Gastrocnemius medialis (tissue), 4 donors: ENCODE data around the gene CERS1. TPM values are rescaled to one million over a fixed set of nuclear protein-coding genes. Genes with fewer than 3 reads are reported as not detected.

Source experiments
- ATAC-seq, 2 donors: fragments of 150-250 bp; one replicate each; pipeline ENCODE4 v1.9.1; 2016
- DNase-seq, 2 donors: peaks; one replicate each; pipeline ENCODE4 v3.0.0-alpha.2; 2019
- H3K27ac ChIP-seq, 4 donors: fragments of 200-600 bp; sonication (generic); 1 replicate in 1 of 4; 2 replicates in 3 of 4; pipeline ENCODE4 v1.5.1; 2016 to 2018; ENCODE audit warnings: mild to moderate bottlenecking in 2 of 4, moderate library complexity in 1 of 4
- H3K27me3 ChIP-seq, 3 donors: fragments of 200-600 bp; sonication (generic) in 2 of 3; 1 replicate in 1 of 3; 2 replicates in 2 of 3; pipeline versions ENCODE4 v1.5.1 to v1.6.0; 2016 to 2019; ENCODE audit warnings: mild to moderate bottlenecking in 1 of 3, moderate library complexity in 1 of 3
- H3K36me3 ChIP-seq, 2 donors: fragments of 200-600 bp; sonication (generic) in 1 of 2; one replicate each; pipeline ENCODE4 v1.5.1; 2017 to 2018
- H3K4me1 ChIP-seq, 2 donors: fragments of 200-600 bp; sonication (generic) in 1 of 2; one replicate each; pipeline ENCODE4 v1.5.1; 2016 to 2017; ENCODE audit warnings: mild to moderate bottlenecking in 2 of 2
- H3K4me3 ChIP-seq, 4 donors: fragments of 200-600 bp; sonication (generic) in 3 of 4; 1 replicate in 1 of 4; 2 replicates in 3 of 4; pipeline ENCODE4 v1.5.1; 2016 to 2019; ENCODE audit warnings: mild to moderate bottlenecking in 2 of 4
- H3K9me3 ChIP-seq, 3 donors: fragments of 200-600 bp; sonication (generic) in 2 of 3; 1 replicate in 1 of 3; 2 replicates in 2 of 3; pipeline ENCODE4 v1.5.1; 2016 to 2019
- POLR2A ChIP-seq, 2 donors: fragments of 450-650 bp; IDR thresholded peaks; one replicate each; pipeline ENCODE4 v1.6.1; 2017; ENCODE audit warnings: antibody characterized with exemption in 2 of 2, mild to moderate bottlenecking in 2 of 2, moderate library complexity in 2 of 2
- in situ Hi-C, 4 donors: fragments of 200-750 bp; cut with MboI; loops; one replicate each; pipeline versions ENCODE4 v1.15.0 to v1.8.0; 2017; ENCODE audit warnings: low sequenced_read_pairs in 4 of 4
- intact Hi-C: fragments of 100-400 bp; cut with DNase I; formaldehyde crosslinking; loops from one replicate; pipeline ENCODE4 v1.15.1; 2023; ENCODE audit warnings: low total_unique reads
- total RNA-seq, 4 donors: library from RNA; depleted of rRNA; stranded (reverse); fragments of >200 nt; gene quantifications; one replicate each; pipeline versions ENCODE4 v1.1.0 to v1.2.3, GENCODE V29; 2016
- TF ChIP-seq, protein P1 (sequence below), 5 experiments: fragments of 450-650 bp in 3 of 5; fragments of 200-600 bp in 2 of 5; sonication (generic) in 2 of 5; IDR thresholded peaks in 4 of 5; conservative IDR thresholded peaks in 1 of 5; 1 replicate in 4 of 5; 2 replicates in 1 of 5; pipeline ENCODE4 v1.5.1; 2016 to 2019; ENCODE audit warnings: antibody characterized with exemption in 5 of 5, mild to moderate bottlenecking in 3 of 5, moderate library complexity in 3 of 5

CERS1 gene
- total RNA-seq, 4 donors from 2014 or later: 1.1 to 6.9 (median 3.3) TPM

- Histone ChIP-seq H3K9me3 (no peaks in the 10 kb centered on the region), H3K27me3 (no peaks in the 10 kb centered on the region), H3K4me3 (no peak overlapping the region), H3K27ac (no peak overlapping the region), H3K4me1 (no peaks in the 10 kb centered on the region), H3K36me3 (peaks cover 0 to 46% of the 10 kb centered on the region in 2 donors)
- TF ChIP-seq POLR2A (IDR thresholded peaks at IDR 0.05): no peak
- TF ChIP-seq, protein P1, sequence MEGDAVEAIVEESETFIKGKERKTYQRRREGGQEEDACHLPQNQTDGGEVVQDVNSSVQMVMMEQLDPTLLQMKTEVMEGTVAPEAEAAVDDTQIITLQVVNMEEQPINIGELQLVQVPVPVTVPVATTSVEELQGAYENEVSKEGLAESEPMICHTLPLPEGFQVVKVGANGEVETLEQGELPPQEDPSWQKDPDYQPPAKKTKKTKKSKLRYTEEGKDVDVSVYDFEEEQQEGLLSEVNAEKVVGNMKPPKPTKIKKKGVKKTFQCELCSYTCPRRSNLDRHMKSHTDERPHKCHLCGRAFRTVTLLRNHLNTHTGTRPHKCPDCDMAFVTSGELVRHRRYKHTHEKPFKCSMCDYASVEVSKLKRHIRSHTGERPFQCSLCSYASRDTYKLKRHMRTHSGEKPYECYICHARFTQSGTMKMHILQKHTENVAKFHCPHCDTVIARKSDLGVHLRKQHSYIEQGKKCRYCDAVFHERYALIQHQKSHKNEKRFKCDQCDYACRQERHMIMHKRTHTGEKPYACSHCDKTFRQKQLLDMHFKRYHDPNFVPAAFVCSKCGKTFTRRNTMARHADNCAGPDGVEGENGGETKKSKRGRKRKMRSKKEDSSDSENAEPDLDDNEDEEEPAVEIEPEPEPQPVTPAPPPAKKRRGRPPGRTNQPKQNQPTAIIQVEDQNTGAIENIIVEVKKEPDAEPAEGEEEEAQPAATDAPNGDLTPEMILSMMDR (IDR thresholded peaks at IDR 0.05 in 4 of 5, conservative IDR thresholded peaks at IDR 0.05 in 1 of 5): no peak
- DNase-seq: no peak
- in situ Hi-C loops: no loop called here
- intact Hi-C loops: no loop called here
- ATAC-seq: no peak
These were observed 37.3 kb upstream of the CERS1 start for GRCh38 chr19:18933297-18933696.

- H3K27ac ChIP-seq: peak overlapping the region in 2 of 4 donors; percentile 31 to 56
- TF ChIP-seq, protein P1 (IDR thresholded peaks at IDR 0.05 in 4 of 5, conservative IDR thresholded peaks at IDR 0.05 in 1 of 5): no peak
- TF ChIP-seq POLR2A (IDR thresholded peaks at IDR 0.05): no peak
- no peaks in the 10 kb centered on the region for H3K27me3 ChIP-seq
- peaks cover 0 to 48% of the 10 kb centered on the region in 2 donors for H3K36me3 ChIP-seq
- in situ Hi-C loops: no loop called here
- DNase-seq (peak; percentile 47 to 69), ATAC-seq (peak; percentile 48 to 65)
- H3K9me3 ChIP-seq: no peaks in the 10 kb centered on the region
- H3K4me3 ChIP-seq: no peak overlapping the region
- no peaks in the 10 kb centered on the region for H3K4me1 ChIP-seq
- intact Hi-C loops: no loop called here
These were observed 36.4 kb upstream of the CERS1 start for GRCh38 chr19:18932216-18932841.

GRCh38 chr19:18931316-18932162 lies 35.6 kb upstream of the CERS1 start:
- no peaks in the 10 kb centered on the region for H3K4me1 ChIP-seq
- ATAC-seq (no peak), DNase-seq (no peak)
- H3K27me3 ChIP-seq: no peaks in the 10 kb centered on the region
- in situ Hi-C loops (no loop called here), intact Hi-C loops (no loop called here)
- peaks cover 0 to 54% of the 10 kb centered on the region in 2 donors for H3K36me3 ChIP-seq
- no peak overlapping the region for H3K4me3 ChIP-seq
- H3K9me3 ChIP-seq: no peaks in the 10 kb centered on the region
- H3K27ac ChIP-seq: peak overlapping the region in 2 of 4 donors; percentile 31 to 56
- TF ChIP-seq POLR2A (IDR thresholded peaks at IDR 0.05): no peak
- TF ChIP-seq, protein P1 (IDR thresholded peaks at IDR 0.05 in 4 of 5, conservative IDR thresholded peaks at IDR 0.05 in 1 of 5): no peak

- no peaks in the 10 kb centered on the region for H3K4me1 ChIP-seq
- H3K36me3 ChIP-seq: peaks cover 0 to 60% of the 10 kb centered on the region in 2 donors
- H3K27ac ChIP-seq: no peak overlapping the region
- ATAC-seq: no peak
- H3K27me3 ChIP-seq: no peaks in the 10 kb centered on the region
- no peak for DNase-seq
- H3K9me3 ChIP-seq: no peaks in the 10 kb centered on the region
- TF ChIP-seq POLR2A (IDR thresholded peaks at IDR 0.05): no peak
- TF ChIP-seq, protein P1 (IDR thresholded peaks at IDR 0.05 in 4 of 5, conservative IDR thresholded peaks at IDR 0.05 in 1 of 5): no peak
- H3K4me3 ChIP-seq: no peak overlapping the region
- intact Hi-C loops (no loop called here), in situ Hi-C loops (no loop called here)
These were observed 33.4 kb upstream of the CERS1 start for GRCh38 chr19:18929311-18929710.
